AG08396 (cell line): Measurements from ENCODE around the gene ZNF14.
"Not testable (repeated sequence)": the region's sequence is repeated elsewhere in the genome, so short reads cannot be mapped to it uniquely, and the experiment has no call there.

Experiments used
- DNase-seq: peaks from one replicate; pipeline ENCODE4 v3.0.0; 2012; ENCODE audit warnings: low spot score, mixed read lengths

ZNF14 gene

DNA sequence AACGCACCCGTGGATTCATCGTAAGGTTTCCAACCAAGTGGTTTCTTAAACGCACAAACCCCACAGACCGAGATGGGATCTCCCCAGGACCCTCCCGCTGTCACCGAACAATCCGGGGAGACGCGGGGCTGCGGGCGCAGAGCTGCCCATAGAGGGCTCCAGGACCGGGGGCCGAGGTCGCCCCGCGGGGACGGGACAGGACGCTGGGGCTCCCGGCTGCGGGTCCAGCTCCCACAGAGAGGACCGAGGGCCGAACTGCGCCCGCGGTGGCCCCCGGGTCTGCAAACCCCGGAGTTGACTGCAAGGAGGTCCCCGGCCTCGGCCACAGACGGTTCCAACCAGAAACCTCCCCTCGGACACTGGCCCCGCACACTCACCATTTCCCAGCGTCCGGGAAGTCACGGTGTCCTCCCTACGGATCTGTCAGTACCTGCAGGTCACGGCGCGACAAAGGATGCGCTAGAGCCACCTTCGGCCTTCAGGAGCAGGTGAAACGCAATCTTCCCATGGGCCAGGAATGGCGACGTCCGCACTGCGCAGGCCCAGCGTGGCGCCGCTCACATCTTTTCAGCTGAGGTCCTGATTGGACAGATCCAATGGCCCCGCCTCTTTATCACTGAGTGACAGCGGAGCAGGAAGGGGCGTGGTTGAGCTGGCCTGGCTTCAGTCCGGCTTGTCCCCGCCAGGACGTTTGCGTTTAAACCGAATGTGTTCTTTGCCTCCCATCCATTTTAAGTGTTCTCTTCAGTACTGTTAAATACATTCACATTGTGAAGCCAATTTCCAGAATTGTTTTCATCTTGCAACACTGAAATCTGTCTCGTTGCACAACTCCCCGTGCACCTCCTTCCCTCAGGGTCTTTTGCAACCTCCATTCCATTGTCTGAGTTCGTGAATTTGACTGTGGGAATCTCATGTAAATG is at the start of gene ZNF14:
TSS of gene ZNF14 (minus strand) at position 534 of the 923 bp plus-strand sequence. CDS start at position 380, 154 bp downstream.
- peak; percentile 99 for DNase-seq

GRCh38 chr19:19781791-19782190 is 48.9 kb upstream of the ZNF14 start:
- not testable (repeated sequence) for DNase-seq

DNA sequence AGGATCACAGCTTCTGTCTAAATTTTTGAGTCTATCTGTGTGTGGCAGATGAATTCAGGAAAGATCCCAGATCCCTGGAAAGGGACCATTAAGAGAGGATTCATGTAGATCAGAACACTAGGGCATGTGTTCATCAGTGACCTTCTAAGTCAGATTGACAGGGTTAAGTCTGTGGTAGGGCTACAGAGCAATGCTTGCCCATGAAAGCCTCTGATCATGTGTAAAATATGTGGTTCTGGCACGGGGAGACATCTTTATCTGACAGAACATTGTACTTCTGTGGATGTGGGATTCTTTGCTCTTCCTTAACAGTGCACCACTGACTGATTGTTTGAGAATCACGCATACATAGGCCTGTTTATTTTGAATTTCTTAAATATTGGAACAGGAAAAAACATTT is 45.8 kb upstream of the ZNF14 start:
- DNase-seq = no peak

- no peak for DNase-seq
Observed at GRCh38 chr19:19777692-19778091, 44.8 kb upstream of the ZNF14 start.

GRCh38 chr19:19776206-19777008 is 43.5 kb upstream of the ZNF14 start:
- DNase-seq = peak; percentile 95

DNA sequence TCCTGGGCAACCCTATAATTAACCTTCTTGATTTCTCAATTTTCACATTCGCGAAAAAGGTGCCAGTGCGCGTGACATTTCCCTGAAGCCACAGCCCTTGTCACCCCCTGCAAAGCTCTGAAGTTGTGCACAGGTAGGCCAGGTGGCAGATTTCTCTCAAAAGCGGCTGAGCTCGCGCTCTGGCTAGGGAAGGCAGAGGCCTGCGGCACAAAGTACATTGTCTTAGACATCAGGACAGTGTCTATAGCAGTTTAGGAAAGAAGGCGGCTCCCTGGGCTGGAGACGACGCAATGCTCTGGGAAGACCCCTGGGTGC is 42.9 kb upstream of the ZNF14 start:
- DNase-seq = no peak

GRCh38 chr19:19774354-19775033 is 41.6 kb upstream of the ZNF14 start:
- no peak for DNase-seq

DNA sequence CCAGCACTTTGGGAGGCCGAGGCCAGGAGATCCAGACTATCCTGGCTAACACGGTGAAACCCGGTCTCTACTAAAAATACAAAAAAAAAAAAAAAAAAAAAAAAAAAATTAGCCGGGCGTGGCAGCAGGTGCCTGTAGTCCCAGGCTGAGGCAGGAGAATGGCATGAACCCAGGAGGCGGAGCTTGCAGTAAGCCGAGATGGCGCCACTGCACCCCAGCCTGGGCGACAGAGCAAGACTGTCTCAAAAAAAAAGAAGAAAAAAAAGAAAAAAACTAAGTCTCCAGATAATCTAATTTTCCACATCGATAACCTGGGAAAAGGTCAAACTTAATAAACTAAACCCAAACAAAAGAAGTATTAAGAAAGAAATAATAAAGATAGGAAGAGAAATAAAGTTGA is 39.1 kb upstream of the ZNF14 start:
- not testable (repeated sequence) for DNase-seq

GRCh38 chr19:19769971-19770370 is 37.1 kb upstream of the ZNF14 start:
- DNase-seq = not testable (repeated sequence)

DNA sequence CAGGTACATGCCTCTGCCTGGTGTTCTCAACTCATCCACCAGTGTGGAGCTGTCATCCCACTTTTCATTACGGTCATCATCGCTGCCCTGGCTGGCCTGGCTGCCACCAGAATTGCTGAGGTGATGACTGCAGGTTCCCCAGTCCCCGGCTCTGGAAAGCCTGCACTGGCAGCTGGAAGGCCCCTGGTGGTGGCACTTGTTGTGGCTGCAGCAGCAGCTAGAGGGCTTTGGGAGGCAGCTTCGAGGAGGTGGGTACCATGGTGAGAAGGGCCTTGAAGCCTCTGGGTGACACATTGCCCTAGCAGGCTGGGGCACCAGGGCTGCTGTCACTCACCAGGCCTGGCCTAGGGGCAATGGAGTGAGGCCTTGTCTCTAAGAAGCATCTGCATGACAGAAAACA is 25.3 kb upstream of the ZNF14 start:
- DNase-seq = no peak

DNA sequence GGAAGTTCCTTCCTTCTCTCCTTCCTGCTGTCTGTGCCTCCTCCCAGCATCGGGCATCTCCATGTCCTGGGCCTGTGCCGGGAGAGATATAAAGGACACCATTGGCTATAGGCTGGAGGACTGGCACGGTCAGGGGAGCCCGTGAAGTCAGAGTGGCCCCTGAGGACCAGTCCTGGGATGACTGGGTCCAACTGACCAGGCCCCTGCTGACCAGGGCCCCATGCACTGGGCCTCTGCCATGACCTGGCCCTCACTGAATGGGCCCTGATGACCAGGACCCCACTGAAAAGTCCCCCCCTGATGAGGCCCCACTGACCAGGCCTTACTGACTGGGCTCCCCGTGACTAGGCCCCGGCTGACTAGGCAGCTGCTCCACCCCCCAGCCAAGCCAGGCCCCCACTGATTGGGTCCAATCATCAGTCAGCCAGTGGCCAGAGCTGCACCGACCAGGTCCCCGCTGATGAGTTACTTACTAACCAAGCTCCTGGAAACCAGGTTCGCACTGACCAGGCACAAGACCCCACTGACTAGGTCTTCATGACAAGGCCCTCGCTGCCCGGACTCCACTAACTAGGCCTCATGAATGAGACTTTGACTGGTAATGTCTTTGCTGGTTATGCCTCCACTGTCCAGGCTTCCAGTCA is 20.0 kb upstream of the ZNF14 start:
- no peak for DNase-seq

- no peak for DNase-seq
Observed at GRCh38 chr19:19751846-19752245, 18.9 kb upstream of the ZNF14 start.

GRCh38 chr19:19750842-19751790 is 18.2 kb upstream of the ZNF14 start:
- no peak for DNase-seq

GRCh38 chr19:19749908-19750841 is 17.3 kb upstream of the ZNF14 start:
- no peak for DNase-seq

DNA sequence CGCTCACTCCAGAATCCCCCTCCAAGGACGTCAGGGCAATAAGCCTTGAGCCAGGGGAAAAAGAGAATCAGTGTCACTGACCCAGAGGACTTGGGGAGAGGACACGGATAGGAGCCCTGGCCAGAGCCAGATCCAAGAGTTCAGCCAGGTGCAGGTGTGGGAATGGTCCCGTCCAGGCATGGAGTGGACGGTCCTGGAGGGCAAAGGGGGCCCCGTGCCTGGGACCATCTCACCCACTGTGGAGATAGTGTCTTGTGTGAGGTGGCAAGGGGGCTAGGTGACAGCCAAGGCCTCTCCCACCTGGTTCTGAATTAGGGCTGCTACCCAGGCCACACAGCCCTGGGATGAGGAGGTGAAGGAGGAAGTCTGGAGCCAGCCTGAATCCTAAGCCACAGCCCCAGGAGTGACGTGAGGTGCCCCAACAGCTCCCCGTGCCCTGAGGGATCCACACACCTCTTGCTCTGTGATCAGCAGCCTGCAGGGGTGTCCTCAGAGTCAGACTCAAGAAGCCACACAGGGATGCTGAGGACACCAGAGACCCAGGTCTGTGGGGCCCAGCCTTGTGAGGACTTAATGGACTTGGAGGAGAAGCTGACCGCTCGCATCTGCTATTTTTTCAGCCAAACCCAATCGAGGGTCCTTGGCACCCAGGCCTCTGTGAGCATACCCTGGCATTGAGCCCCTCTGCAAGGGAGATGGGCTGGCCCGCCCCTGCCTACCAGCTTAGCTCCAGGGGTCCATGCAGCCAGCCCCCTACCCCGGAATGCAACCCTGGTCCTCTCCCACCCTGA is 16.4 kb upstream of the ZNF14 start:
- no peak for DNase-seq

- DNase-seq = no peak
Observed at GRCh38 chr19:19748249-19748938, 15.5 kb upstream of the ZNF14 start.

DNA sequence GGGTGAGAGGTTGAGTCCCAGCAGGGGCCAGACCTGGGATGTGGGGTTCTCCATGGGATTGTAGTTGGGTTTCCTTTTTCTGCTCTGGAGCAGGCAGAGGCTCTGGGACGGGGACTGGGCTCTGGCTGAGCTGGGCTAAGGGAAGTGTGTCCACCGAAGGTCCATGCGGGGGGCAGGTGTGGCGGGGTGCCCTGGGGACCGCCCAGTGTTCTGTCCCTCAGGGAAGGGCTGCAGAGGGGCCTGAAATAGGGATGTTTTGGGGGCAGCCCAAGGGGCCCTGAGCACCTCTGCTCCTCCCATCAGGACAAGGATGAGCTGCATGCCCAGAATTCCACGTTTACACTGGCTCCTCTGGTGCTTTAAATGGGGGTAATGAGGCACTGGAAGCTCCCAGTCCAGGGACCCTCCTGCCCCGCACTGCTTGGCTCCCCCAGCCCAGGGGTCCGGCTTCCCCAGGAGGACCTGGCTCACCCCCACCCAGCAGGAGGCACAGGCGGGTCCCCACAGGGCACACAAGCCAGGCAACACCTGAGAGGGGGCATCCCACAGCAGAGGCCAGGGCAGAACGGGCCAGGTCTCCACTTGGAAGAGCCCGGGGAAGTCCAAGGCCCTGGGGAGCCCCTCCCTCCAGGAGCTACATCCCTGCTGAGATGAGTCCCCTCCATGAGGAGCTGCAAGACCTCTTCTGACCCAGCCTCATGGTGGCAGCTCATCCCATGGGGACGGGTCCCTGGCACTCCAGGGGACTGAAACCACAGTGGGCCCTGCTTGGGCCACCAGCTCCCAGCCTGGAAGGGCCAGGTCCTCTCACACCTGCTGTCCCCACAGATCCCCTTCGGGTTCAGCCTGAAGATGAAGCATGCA is 14.7 kb upstream of the ZNF14 start:
- no peak for DNase-seq
